NCI-H510A treated with DMSO at 0.1 percent for 48 hours (cell line): ENCODE data around the gene MYRFL.

Source experiments
- DNase-seq: peaks from one replicate; lab custom pipeline; 2025; lab: John Stamatoyannopoulos, UW

Gene MYRFL

GRCh38 chr12:69897744-69898143 is 72.7 kb downstream of the MYRFL start:
- DNase-seq = no peak

GRCh38 chr12:69898236-69898635 is 73.2 kb downstream of the MYRFL start:
- no peak for DNase-seq

DNA sequence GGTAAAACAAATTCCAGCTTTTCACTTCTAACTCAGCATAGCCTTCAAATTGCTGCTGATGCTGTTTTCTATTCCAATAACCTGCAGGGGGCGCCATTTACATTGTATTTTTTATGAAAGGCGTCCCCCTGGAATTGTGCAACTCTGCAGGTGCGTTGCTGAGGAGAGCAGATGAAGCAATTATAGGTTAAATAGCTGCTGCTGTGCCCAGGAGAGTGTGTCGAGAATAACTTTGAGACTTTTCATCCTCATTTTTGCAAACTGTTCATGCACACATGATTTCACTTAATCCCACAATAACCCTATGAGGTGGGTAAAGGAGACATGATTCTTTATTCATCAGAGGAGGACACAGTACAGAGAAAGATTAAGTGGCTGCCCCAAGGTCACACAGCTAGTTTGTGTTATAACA is 75.7 kb downstream of the MYRFL start:
- DNase-seq = peak; percentile 95

DNA sequence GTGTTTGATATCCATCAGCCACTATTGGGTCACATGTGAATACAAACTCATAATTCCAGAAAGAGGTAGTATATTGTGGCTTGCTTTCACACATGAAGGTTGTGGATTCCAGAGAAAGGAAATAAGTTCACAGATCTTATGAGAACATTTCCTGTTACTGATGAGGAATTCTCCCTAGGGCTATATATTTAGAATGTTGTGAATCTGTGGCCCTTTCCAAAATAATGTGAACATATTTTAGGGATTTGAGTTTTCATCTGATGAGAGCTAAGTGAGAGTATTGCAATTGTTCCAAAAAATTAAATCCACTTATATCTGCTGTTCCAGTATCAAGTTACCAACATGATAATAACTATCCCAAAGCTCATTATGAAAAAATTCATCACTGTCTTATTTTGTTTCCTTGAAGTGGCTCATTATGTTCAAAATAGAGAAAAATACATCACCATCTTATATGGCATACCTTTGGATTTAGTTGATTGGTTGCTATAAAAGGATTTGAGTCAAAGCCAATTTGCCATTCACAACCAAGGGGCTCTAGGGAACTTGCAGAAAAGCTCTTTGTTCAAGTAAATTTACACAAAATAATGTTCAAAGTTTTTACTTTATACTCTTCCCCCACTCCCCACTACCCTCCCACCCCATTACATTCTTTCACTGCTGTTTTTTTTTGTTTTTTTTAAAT is 76.3 kb downstream of the MYRFL start:
- DNase-seq = no peak

GRCh38 chr12:69903548-69903947 is 78.5 kb downstream of the MYRFL start:
- no peak for DNase-seq

- no peak for DNase-seq
These were observed 79.8 kb downstream of the MYRFL start for GRCh38 chr12:69904777-69905176.

DNA sequence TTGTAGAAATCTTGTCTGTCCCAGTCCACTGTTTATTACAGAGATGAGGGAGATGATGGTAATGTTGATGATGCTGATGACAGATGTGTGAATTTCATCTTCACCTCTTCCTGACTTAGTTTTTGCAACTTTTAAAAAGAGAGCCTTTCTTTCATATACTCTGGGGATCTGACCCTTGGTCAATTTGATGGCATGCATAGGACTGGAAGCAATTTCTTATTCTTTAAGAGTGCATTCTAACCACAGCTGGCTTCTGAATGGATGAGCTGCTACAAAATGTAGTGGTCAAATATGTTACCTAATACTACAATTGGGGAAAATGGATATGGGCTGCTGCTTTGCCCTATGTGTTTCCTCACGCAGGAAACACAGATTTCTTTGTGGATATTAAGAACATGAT is 80.8 kb downstream of the MYRFL start:
- no peak for DNase-seq

- DNase-seq = no peak
These were observed 81.6 kb downstream of the MYRFL start for GRCh38 chr12:69906411-69907216.

DNA sequence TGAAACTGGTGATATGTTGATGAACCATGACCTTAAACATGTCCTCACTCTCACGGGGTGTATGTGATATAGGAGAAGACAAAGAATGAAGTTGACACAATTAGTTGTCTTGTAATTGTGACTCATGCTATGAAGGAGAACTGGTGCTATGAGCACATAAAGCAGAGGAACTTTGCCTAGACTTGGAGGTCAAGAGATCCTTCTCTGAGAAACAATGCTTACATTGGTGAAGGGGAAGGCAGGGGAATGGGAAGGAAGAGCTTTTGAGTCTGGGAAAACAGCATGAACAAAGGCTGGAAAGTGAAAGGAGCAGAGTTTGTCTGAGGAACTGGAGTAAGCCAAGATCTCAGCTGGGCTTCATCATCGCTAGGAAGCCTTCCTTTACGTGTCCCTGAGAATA is 83.2 kb downstream of the MYRFL start:
- DNase-seq = no peak

DNA sequence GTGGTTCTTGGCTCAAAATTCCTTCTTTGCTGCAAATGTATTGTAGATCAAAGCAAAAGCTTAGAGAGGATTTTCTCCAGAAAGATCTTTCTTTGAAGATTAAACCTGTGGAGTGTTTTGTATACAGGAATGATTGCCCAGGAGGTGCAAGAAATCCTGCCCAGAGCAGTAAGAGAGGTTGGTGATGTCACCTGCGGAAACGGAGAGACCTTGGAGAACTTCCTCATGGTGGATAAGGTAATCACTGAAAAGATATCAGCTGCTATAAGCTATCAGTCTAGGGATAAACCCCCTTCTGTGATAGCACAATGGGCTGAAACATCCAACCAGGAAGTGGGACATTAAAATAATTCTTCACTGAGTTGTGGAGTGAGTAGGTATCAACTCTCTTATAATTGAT is 85.7 kb downstream of the MYRFL start:
- no peak for DNase-seq

DNA sequence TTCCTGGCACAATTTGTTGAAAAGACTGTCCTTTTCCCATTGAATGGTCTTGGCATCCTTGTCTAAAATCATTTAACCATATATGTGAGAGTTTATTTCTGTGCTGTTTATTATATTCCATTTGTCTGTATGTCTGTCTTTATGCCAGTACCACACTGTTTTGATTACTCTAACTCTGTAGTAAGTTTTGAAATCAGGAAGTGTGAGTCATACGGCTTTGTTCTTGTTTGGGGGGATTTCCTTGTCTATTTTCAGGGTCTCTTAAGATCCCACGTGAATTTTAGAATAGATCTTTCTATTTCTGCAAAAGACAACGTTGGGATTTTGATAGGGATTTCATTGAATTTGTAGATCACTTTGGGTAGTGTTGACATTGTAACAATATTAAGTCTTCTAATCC is 88.5 kb downstream of the MYRFL start:
- DNase-seq = no peak

- DNase-seq = no peak
These were observed 90.9 kb downstream of the MYRFL start for GRCh38 chr12:69915964-69916363.

- peak; percentile 55 for DNase-seq
These were observed 91.7 kb downstream of the MYRFL start for GRCh38 chr12:69916544-69917235.

GRCh38 chr12:69918287-69918686 is 93.3 kb downstream of the MYRFL start:
- no peak for DNase-seq

GRCh38 chr12:69919495-69919894 is 94.5 kb downstream of the MYRFL start:
- no peak for DNase-seq

GRCh38 chr12:69921831-69922230 is 96.8 kb downstream of the MYRFL start:
- no peak for DNase-seq

GRCh38 chr12:69922999-69923398 is 98.0 kb downstream of the MYRFL start:
- no peak for DNase-seq

GRCh38 chr12:69925291-69925690 is 100.3 kb downstream of the MYRFL start:
- no peak for DNase-seq

GRCh38 chr12:69927164-69927563 is 102.1 kb downstream of the MYRFL start:
- DNase-seq = no peak

GRCh38 chr12:69929125-69929524 is 104.1 kb downstream of the MYRFL start:
- no peak for DNase-seq

GRCh38 chr12:69929531-69929930 is 104.5 kb downstream of the MYRFL start:
- DNase-seq = no peak

- DNase-seq = no peak
These were observed 106.5 kb downstream of the MYRFL start for GRCh38 chr12:69931569-69931968.

GRCh38 chr12:69932154-69932553 is 107.1 kb downstream of the MYRFL start:
- no peak for DNase-seq
